HUES64 (cell line): ENCODE results near the gene DGKA.
"Not testable (repeated sequence)": the region's sequence is repeated elsewhere in the genome, so short reads cannot be mapped to it uniquely, and the experiment has no call there.

Source experiments
- H3K27ac ChIP-seq: 2 replicates; pipeline ENCODE4 v1.7.0; 2013; ENCODE audit warnings: low read depth, low read length, inconsistent platforms
- H3K27me3 ChIP-seq: 2 replicates; pipeline ENCODE4 v1.6.1; 2013; ENCODE audit warnings: mild to moderate bottlenecking, low read length; ENCODE audit not compliant: insufficient read depth
- H3K36me3 ChIP-seq: 2 replicates; pipeline ENCODE4 v1.6.1; 2013; ENCODE audit warnings: mild to moderate bottlenecking, low read length; ENCODE audit not compliant: insufficient read depth
- H3K4me1 ChIP-seq: 2 replicates; pipeline ENCODE4 v1.6.1; 2013; ENCODE audit warnings: mild to moderate bottlenecking, low read length, moderate library complexity; ENCODE audit not compliant: insufficient read depth
- H3K4me3 ChIP-seq: 2 replicates; pipeline ENCODE4 v1.5.1; 2013; ENCODE audit warnings: mild to moderate bottlenecking, low read length, moderate library complexity
- H3K9ac ChIP-seq: 2 replicates; pipeline ENCODE4 v1.6.1; 2013; ENCODE audit warnings: mild to moderate bottlenecking, low read depth, low read length
- H3K9me3 ChIP-seq: 2 replicates; pipeline ENCODE4 v1.6.1; 2013; ENCODE audit warnings: low read depth, low read length; ENCODE audit not compliant: insufficient read depth
- WGBS: fragments of 150-250, 120-280 bp; methylation state at CpG from one replicate; pipeline ENCODE4 v1.1.7; 2013; ENCODE audit warnings: missing lambda C conversion rate; 5-methylcytosine and 5-hydroxymethylcytosine counted together

The DGKA gene

GRCh38 chr12:55984861-55985260 is 53.9 kb downstream of the DGKA start:
- 91% methylated on average over 1 of the region's 2 CpGs for WGBS
- Histone ChIP-seq H3K27ac (no peak overlapping the region), H3K9ac (no peak overlapping the region), H3K27me3 (no peaks in the 10 kb centered on the region), H3K4me3 (no peak overlapping the region), H3K9me3 (no peaks in the 10 kb centered on the region), H3K4me1 (no peaks in the 10 kb centered on the region), H3K36me3 (peaks cover 73% of the 10 kb centered on the region)

- 89% methylated on average over 4 of the region's 4 CpGs for WGBS
- no peak overlapping the region for H3K27ac ChIP-seq
- H3K4me3 ChIP-seq: no peak overlapping the region
- no peaks in the 10 kb centered on the region for H3K4me1 ChIP-seq
- H3K9ac ChIP-seq: no peak overlapping the region
- H3K36me3 ChIP-seq: peaks cover 74% of the 10 kb centered on the region
- no peaks in the 10 kb centered on the region for H3K27me3 ChIP-seq
- H3K9me3 ChIP-seq: no peaks in the 10 kb centered on the region
These were observed 54.4 kb downstream of the DGKA start for GRCh38 chr12:55985341-55985740.

DNA sequence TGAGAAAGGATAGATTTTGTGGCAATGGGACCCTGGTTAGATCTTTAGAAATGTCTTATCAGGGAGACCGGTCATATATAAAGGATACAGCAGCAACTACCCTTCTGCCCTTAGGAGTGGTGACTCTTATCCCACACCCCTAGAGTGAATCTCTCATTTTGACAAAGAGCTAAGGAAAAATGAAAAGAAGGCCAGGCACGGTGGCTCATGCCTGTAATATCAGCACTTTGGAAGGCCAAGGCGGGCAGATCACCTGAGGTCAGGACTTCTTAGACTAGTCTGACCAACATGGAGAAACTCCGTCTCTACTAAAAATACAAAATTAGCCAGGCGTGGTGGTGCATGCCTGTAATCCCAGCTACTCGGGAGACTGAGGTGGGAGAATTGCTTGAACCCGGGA is 55.0 kb downstream of the DGKA start:
- H3K36me3 ChIP-seq: peaks cover 75% of the 10 kb centered on the region
- not testable (repeated sequence) for H3K27me3 ChIP-seq, H3K4me3 ChIP-seq, H3K9me3 ChIP-seq, H3K27ac ChIP-seq, H3K4me1 ChIP-seq, H3K9ac ChIP-seq
- WGBS: 96% methylated on average over 7 of the region's 7 CpGs

DNA sequence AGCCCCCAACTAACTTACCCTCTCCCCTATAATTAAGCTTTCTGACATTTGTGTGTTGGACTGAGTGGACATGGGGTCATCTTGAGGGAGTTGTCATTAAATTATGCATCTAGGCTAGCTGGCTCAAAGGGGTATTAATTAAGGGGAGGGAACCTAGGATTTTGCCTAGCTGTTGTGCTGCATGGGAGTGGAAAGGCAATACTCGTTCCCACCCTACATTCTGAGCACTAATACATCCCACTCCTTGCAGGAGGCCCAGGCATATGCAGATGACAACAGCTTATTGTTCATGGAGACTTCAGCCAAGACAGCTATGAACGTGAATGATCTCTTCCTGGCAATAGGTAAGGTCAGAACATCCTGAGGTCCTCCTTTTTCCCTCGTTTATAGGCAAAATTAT is 60.1 kb downstream of the DGKA start:
- H3K27me3 ChIP-seq: no peaks in the 10 kb centered on the region
- no peaks in the 10 kb centered on the region for H3K4me1 ChIP-seq
- no peak overlapping the region for H3K27ac ChIP-seq
- H3K9ac ChIP-seq: no peak overlapping the region
- no peak overlapping the region for H3K4me3 ChIP-seq
- 91% methylated on average over 3 of the region's 3 CpGs for WGBS
- no peaks in the 10 kb centered on the region for H3K9me3 ChIP-seq
- peaks cover 84% of the 10 kb centered on the region for H3K36me3 ChIP-seq

DNA sequence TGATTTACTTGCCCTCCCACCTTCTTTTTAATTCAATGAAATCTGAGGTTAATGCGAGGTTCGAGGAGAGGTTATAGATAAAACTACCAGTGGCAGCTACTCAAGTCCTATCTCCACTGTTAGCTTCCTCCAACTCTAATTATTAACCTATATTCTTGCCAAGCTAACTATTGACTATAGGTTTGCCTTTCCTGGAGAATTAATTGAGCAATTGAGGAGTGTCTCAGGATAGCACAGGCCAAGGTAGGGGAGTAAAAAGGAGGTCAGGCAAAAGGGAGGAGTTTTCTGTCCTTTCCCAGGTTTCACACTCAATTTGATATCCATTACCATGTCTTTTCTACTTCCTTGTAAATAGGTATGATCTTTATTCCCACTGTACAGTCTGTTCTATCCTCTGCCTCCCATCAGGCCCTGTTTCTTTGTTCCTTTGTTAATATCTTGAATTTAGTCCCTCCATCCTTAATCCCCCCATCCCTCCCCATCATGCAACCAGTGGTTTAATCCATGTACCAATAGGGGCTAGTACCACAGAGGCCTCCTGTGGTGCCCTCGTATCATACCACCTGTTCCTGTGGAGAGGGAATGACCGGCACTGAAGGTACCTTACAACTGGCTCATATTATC is 62.4 kb downstream of the DGKA start:
- Histone ChIP-seq H3K9ac (no peak overlapping the region), H3K36me3 (peaks cover 66% of the 10 kb centered on the region), H3K9me3 (no peaks in the 10 kb centered on the region), H3K27me3 (no peaks in the 10 kb centered on the region), H3K4me3 (no peak overlapping the region), H3K27ac (no peak overlapping the region), H3K4me1 (no peaks in the 10 kb centered on the region)
- WGBS: 93% methylated on average over 2 of the region's 4 CpGs

DNA sequence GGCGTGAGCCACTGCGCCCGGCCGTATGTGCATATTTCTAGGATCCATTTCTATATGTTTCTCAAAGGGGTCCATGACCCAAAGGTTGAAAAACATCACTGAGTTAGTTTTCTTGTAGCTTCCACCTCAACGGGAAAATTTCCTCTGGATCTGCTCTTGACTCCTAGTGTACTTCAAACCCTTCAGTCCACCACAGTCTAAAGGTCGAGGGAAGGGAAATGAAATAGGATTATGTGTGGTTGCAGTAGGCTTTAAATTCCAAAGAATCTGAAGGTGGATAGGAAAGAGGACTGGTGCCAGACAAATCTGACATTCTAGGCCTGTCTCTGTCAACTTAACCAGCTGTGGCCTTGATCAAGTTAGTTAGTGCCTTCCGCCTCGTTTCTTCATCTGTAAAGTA is 64.4 kb downstream of the DGKA start:
- H3K36me3 ChIP-seq: peaks cover 52% of the 10 kb centered on the region
- H3K4me3 ChIP-seq: no peak overlapping the region
- H3K4me1 ChIP-seq: no peaks in the 10 kb centered on the region
- no peak overlapping the region for H3K27ac ChIP-seq
- WGBS: 93% methylated on average over 8 of the region's 8 CpGs
- no peaks in the 10 kb centered on the region for H3K27me3 ChIP-seq
- no peaks in the 10 kb centered on the region for H3K9me3 ChIP-seq
- no peak overlapping the region for H3K9ac ChIP-seq

- Histone ChIP-seq H3K9ac (no peak overlapping the region), H3K27me3 (no peaks in the 10 kb centered on the region), H3K9me3 (no peaks in the 10 kb centered on the region), H3K4me1 (no peaks in the 10 kb centered on the region), H3K4me3 (peak overlapping the region; percentile 77), H3K36me3 (peaks cover 43% of the 10 kb centered on the region), H3K27ac (peak overlapping the region; percentile 19; the same call in 1 of the 2 replicates)
- 70% methylated on average over 13 of the region's 14 CpGs for WGBS
These were observed 65.3 kb downstream of the DGKA start for GRCh38 chr12:55996201-55996714.

- H3K36me3 ChIP-seq: peaks cover 37% of the 10 kb centered on the region
- H3K4me1 ChIP-seq: no peaks in the 10 kb centered on the region
- peak within 1 kb of the TSS; percentile 19; the same call in 1 of the 2 replicates for H3K27ac ChIP-seq
- no peaks in the 10 kb centered on the region for H3K9me3 ChIP-seq
- WGBS: 9% methylated on average over 27 of the region's 27 CpGs
- H3K27me3 ChIP-seq: no peaks in the 10 kb centered on the region
- H3K9ac ChIP-seq: peak within 1 kb of the TSS; percentile 68
- H3K4me3 ChIP-seq: peak within 1 kb of the TSS; percentile 77
These were observed 66.0 kb downstream of the DGKA start, which contains the start of gene SUOX for GRCh38 chr12:55996715-55997534. SUOX (plus strand) TSS chr12:55997276; CDS start chr12:56002222, 4,946 bp downstream.

- Histone ChIP-seq H3K9me3 (no peaks in the 10 kb centered on the region), H3K4me3 (peak overlapping the region; percentile 77), H3K9ac (peak overlapping the region; percentile 68), H3K27ac (0 out of 2 replicates have a peak overlapping the region, but pooled peaks have one; percentile 14), H3K4me1 (no peaks in the 10 kb centered on the region), H3K36me3 (peaks cover 35% of the 10 kb centered on the region), H3K27me3 (no peaks in the 10 kb centered on the region)
- WGBS: 5% methylated on average over 5 of the region's 5 CpGs
These were observed 66.5 kb downstream of the DGKA start for GRCh38 chr12:55997535-55997859.

GRCh38 chr12:55999522-55999921 is 68.6 kb downstream of the DGKA start:
- H3K4me3 ChIP-seq, H3K9ac ChIP-seq, H3K4me1 ChIP-seq, H3K9me3 ChIP-seq, H3K27ac ChIP-seq, H3K27me3 ChIP-seq: not testable (repeated sequence)
- H3K36me3 ChIP-seq: peaks cover 33% of the 10 kb centered on the region
- 93% methylated on average over 4 of the region's 6 CpGs for WGBS

GRCh38 chr12:55999999-56000540 is 69.1 kb downstream of the DGKA start:
- H3K9me3 ChIP-seq, H3K4me3 ChIP-seq, H3K27ac ChIP-seq, H3K4me1 ChIP-seq, H3K9ac ChIP-seq, H3K27me3 ChIP-seq: not testable (repeated sequence)
- H3K36me3 ChIP-seq: peaks cover 32% of the 10 kb centered on the region
- 97% methylated on average over 33 of the region's 33 CpGs for WGBS
